ENCODE data around the gene SYCE3. TPM values are rescaled to one million over a fixed set of nuclear protein-coding genes. Genes with fewer than 3 reads are reported as not detected.

Gene SYCE3
- polyA plus RNA-seq, 1 experiment: not detected

DNA sequence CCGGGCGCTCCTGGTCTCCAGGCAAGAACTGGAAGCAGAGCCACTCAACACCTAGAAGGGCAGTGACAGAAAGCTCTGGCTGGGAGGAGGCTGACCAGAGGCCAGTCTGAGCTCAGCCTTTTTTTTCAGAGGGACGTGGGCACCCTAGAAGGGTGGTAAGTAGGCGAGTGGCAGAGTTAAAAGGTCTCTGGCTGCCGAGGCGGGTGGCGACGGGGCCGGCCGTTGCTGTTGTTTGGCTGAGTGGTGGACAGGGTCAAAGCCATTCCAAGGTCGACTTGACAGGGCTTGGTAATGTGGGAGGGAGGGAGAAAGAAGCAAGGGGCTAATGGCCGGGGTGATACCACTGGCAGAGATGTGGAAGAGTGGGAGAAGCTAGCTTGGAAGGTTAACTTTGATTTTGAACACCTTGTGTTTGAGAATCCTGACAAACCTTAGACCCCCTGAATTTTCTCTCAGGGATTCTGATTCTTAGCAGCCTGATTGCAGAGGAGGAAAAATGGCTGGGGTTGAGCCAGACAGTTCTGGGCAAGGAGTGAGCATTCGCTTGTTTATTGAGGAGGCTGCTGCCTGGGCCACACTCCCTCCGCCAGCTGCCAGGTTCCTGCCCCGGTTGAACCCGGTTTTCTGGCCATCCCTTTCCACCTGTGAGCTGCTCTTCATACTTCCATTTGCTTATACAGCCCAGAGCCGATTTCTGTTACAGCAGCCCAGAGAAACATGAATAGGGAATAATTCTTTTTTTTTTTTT is 868 bp upstream of the SYCE3 start:
- ChIA-PET CTCF (interaction anchor here (0.6 to 2.8 kb wide), 19 partner anchors 9 to 133 kb away, joined by 3 to 20 read pairs (median 5); partner anchors contain the start of genes KLHDC7B, SCO2 and TYMP), POLR2A (no interaction called here)
- Histone ChIP-seq H3K4me3 (ENCODE audit: low read depth, low read length) (peak overlapping the region; percentile 52), H3K27me3 (ENCODE audit: control insufficient read depth, insufficient read depth, low read length) (peaks cover 5% of the 10 kb centered on the region; the same call in 1 of the 2 replicates), H3K36me3 (ENCODE audit: control insufficient read depth, insufficient read depth, low read length) (no peaks in the 10 kb centered on the region)
- no peak for DNase-seq (ENCODE audit: low read depth)
- TF ChIP-seq CTCF (IDR thresholded peaks at IDR 0.05; ENCODE audit: insufficient read depth, low read depth, low read length): no peak

- ChIA-PET CTCF (interaction anchor here (1.8 kb wide), 1 partner anchor 13 kb away, joined by 8 read pairs; no protein-coding TSS in a partner anchor), POLR2A (no interaction called here)
- peaks cover 9% of the 10 kb centered on the region; the same call in 1 of the 2 replicates for H3K27me3 ChIP-seq (ENCODE audit: control insufficient read depth, insufficient read depth, low read length)
- no peak for TF ChIP-seq CTCF (IDR thresholded peaks at IDR 0.05; ENCODE audit: insufficient read depth, low read depth, low read length)
- DNase-seq (ENCODE audit: low read depth): no peak
- no peak overlapping the region for H3K4me3 ChIP-seq (ENCODE audit: low read depth, low read length)
- no peaks in the 10 kb centered on the region for H3K36me3 ChIP-seq (ENCODE audit: control insufficient read depth, insufficient read depth, low read length)
Observed at GRCh38 chr22:50561401-50562358, 1.0 kb downstream of the SYCE3 start.

DNA sequence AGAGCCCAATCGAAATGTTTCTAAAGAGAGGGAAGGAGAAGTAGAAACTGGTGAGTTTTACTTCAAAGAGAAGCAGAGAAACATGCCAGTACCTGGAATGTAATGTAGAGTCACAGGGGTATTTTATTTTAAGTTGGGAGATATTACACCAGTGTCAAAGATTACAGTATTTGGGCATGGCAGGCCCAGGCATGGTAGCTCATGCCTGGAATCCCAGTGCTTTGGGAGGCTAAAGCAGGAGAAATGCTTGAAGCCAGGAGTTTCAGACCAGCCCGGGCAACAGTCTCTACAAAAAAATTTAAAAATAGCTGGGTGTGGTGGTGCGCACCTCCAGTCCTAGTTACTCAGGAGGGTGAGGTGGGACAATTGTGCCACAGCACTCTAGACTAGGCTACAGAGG is 2.7 kb downstream of the SYCE3 start:
- Histone ChIP-seq H3K36me3 (ENCODE audit: control insufficient read depth, insufficient read depth, low read length) (no peaks in the 10 kb centered on the region), H3K27me3 (ENCODE audit: control insufficient read depth, insufficient read depth, low read length) (peaks cover 9% of the 10 kb centered on the region; the same call in 1 of the 2 replicates), H3K4me3 (ENCODE audit: low read depth, low read length) (no peak overlapping the region)
- ChIA-PET POLR2A (interaction anchor here (0.6 kb wide), 1 partner anchor 78 kb away, joined by 6 read pairs; no protein-coding TSS in a partner anchor), CTCF (interaction anchor here (0.8 to 1.8 kb wide), 3 partner anchors 9 to 12 kb away, joined by 3 to 8 read pairs (median 5); no protein-coding TSS in a partner anchor)
- DNase-seq (ENCODE audit: low read depth): no peak
- TF ChIP-seq CTCF (IDR thresholded peaks at IDR 0.05; ENCODE audit: insufficient read depth, low read depth, low read length): no peak

DNA sequence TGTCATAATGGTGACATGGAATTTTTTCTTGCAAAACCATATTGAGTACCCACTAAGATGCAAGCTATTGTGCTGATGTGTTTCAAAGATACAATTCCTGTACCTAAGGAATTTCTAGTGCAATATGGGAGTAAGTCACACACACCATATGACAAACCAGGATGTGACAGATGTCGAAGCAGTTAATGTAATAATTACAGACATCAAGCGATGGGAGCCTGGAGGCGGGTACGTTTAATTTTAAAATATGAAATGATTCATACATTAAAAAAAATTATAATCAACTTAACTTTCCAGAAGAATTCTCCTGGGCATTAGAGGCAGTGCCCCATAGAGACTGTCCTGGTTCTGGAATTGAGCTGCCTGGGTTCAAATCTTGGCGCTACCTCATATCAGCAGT is 6.0 kb downstream of the SYCE3 start:
- CTCF ChIA-PET: interaction anchor here (1.3 to 1.7 kb wide), 2 partner anchors 12 to 17 kb away, joined by 4 read pairs; no protein-coding TSS in a partner anchor
- DNase-seq (ENCODE audit: low read depth): no peak
- no peak for TF ChIP-seq CTCF (IDR thresholded peaks at IDR 0.05; ENCODE audit: insufficient read depth, low read depth, low read length)
- POLR2A ChIA-PET: no interaction called here
- Histone ChIP-seq H3K36me3 (ENCODE audit: control insufficient read depth, insufficient read depth, low read length) (no peaks in the 10 kb centered on the region), H3K27me3 (ENCODE audit: control insufficient read depth, insufficient read depth, low read length) (peaks cover 8% of the 10 kb centered on the region; the same call in 1 of the 2 replicates), H3K4me3 (ENCODE audit: low read depth, low read length) (no peak overlapping the region)

Measured in BJ (cell line).